Bronchial epithelial cell (primary cell): ENCODE data around the gene ZNF225. TPM values are rescaled to one million over a fixed set of nuclear protein-coding genes. Genes with fewer than 3 reads are reported as not detected.
"Not testable (repeated sequence)": the region's sequence is repeated elsewhere in the genome, so short reads cannot be mapped to it uniquely, and the experiment has no call there.

Source experiments
- DNase-seq: peaks from one replicate; pipeline ENCODE4 v3.0.0-alpha.2; 2010; ENCODE audit warnings: low read depth
- FAIRE-seq: peaks from 2 replicates; lab custom pipeline; 2011; peaks lifted over from hg19 to GRCh38; lab: Jason Lieb, UNC
- H3K27me3 ChIP-seq: 2 replicates; pipeline ENCODE4 v1.5.1; 2011; ENCODE audit warnings: low read length; ENCODE audit not compliant: control insufficient read depth, insufficient read depth
- H3K36me3 ChIP-seq: 2 replicates; pipeline ENCODE4 v1.5.1; 2011; ENCODE audit warnings: low read length; ENCODE audit not compliant: control insufficient read depth, insufficient read depth
- H3K4me3 ChIP-seq: 2 replicates; pipeline ENCODE4 v1.5.1; 2011; ENCODE audit warnings: mild to moderate bottlenecking, low read depth, low read length, control low read depth
- total RNA-seq: library from RNA; depleted of rRNA; stranded (reverse); fragments of >200 nt; gene quantifications from 2 replicates; pipeline ENCODE4 v1.2.1, GENCODE V29; 2014
- TF ChIP-seq, protein P1 (sequence below): IDR thresholded peaks from 2 replicates; pipeline ENCODE4 v1.5.1; 2011; ENCODE audit warnings: mild to moderate bottlenecking, moderate library complexity, low read length, control low read depth, inconsistent platforms; ENCODE audit not compliant: insufficient read depth, severe bottlenecking

ZNF225 gene
- total RNA-seq, 1 donor from 2014 or later = 4.2 TPM

- H3K27me3 ChIP-seq = no peaks in the 10 kb centered on the region
- no peak overlapping the region for H3K4me3 ChIP-seq
- FAIRE-seq = no peak
- TF ChIP-seq, protein P1, sequence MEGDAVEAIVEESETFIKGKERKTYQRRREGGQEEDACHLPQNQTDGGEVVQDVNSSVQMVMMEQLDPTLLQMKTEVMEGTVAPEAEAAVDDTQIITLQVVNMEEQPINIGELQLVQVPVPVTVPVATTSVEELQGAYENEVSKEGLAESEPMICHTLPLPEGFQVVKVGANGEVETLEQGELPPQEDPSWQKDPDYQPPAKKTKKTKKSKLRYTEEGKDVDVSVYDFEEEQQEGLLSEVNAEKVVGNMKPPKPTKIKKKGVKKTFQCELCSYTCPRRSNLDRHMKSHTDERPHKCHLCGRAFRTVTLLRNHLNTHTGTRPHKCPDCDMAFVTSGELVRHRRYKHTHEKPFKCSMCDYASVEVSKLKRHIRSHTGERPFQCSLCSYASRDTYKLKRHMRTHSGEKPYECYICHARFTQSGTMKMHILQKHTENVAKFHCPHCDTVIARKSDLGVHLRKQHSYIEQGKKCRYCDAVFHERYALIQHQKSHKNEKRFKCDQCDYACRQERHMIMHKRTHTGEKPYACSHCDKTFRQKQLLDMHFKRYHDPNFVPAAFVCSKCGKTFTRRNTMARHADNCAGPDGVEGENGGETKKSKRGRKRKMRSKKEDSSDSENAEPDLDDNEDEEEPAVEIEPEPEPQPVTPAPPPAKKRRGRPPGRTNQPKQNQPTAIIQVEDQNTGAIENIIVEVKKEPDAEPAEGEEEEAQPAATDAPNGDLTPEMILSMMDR = no peak
- no peak for DNase-seq
- H3K36me3 ChIP-seq = peaks cover 5% of the 10 kb centered on the region
Measured at GRCh38 chr19:44163789-44164188, 50.6 kb downstream of the ZNF225 start.

DNA sequence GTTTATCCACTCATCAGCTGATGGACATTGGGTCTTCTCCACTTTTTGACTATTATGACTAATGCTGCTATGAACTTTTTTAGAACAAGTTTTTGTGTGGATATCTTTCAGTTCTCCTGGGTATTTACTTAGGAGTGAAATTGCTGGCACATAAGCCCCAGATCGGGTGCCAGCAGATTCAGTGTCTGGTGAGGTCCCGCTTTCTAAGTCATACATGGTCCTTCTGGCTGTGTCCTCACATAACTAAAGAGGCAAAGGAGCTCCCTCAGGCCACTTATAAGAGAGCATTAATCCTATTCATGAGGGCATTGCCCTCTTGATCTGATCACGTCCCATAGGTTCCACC is 51.1 kb downstream of the ZNF225 start:
- no peaks in the 10 kb centered on the region for H3K27me3 ChIP-seq
- TF ChIP-seq, protein P1 = no peak
- peaks cover 5% of the 10 kb centered on the region for H3K36me3 ChIP-seq
- FAIRE-seq (no peak), DNase-seq (no peak)
- H3K4me3 ChIP-seq = peak overlapping the region; percentile 72

DNA sequence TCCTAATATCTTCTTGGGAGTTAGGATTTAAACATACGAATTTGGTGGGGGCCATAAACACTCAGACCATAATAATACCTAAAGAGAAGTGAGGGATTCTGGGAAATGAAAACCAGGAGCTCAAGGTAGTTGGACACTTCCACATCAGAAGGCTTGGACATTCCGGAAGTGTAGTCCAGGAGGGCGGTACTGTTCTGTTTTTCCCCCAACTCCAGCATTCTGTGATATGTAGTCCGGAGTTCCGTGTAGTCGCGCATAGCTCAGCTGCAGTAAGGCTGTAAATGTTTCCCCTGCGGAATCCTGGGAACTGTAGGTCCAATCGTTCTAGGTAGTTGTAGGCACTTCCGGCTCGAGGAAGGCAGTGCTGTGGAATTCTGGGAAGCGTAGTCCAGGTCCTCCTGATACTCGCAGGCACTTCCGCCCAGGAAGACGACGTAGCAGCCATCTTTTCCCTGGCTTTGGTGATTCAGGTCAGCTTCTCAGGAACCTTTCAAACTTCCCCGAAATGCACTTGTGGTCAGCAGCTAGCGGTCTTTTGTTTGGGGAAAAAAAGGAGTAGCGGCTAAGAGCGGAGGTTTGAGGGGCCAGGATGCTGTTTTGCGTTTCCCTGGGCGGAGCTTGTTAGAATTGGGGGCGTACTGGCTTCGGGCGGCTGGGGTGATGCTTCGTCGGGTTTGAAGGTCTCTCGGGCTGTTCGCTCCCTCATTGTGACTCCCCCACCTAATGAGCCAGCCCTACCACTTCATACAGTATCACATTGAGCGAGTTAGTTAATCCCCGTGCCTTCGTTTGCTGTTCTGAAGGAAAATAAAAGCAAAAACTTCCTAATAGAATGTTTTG is 51.7 kb downstream of the ZNF225 start, which contains the start of gene ZNF226:
TSS of gene ZNF226 (plus strand) at position 428 of the 840 bp plus-strand sequence. CDS start 4,981 bp downstream, outside the sequence.
- Histone ChIP-seq H3K36me3 (peaks cover 9% of the 10 kb centered on the region), H3K4me3 (peak within 1 kb of the TSS; percentile 72), H3K27me3 (no peaks in the 10 kb centered on the region)
- FAIRE-seq = peak; percentile 99
- peak; percentile 98 for DNase-seq
- TF ChIP-seq, protein P1 = no peak

GRCh38 chr19:44170660-44171059 is 57.5 kb downstream of the ZNF225 start:
- H3K36me3 ChIP-seq = peaks cover 21% of the 10 kb centered on the region
- DNase-seq, FAIRE-seq, H3K4me3 ChIP-seq, H3K27me3 ChIP-seq: not testable (repeated sequence)

- TF ChIP-seq, protein P1 = no peak
- H3K36me3 ChIP-seq = peaks cover 15% of the 10 kb centered on the region
- H3K27me3 ChIP-seq = no peaks in the 10 kb centered on the region
- no peak for FAIRE-seq
- no peak for DNase-seq
- no peak overlapping the region for H3K4me3 ChIP-seq
Measured at GRCh38 chr19:44176590-44176989, 63.4 kb downstream of the ZNF225 start.

- TF ChIP-seq, protein P1 = no peak
- Histone ChIP-seq H3K27me3 (no peaks in the 10 kb centered on the region), H3K4me3 (no peak overlapping the region), H3K36me3 (peaks cover 2% of the 10 kb centered on the region)
- DNase-seq (no peak), FAIRE-seq (no peak)
Measured at GRCh38 chr19:44180968-44181367, 67.8 kb downstream of the ZNF225 start.
